Measurements from ENCODE around the gene GBP7.

GRCh38 chr1:89171067-89171438 is 4.8 kb downstream of the GBP7 start:
- TF ChIP-seq CTCF (IDR thresholded peaks at IDR 0.05; ENCODE audit: low read depth, low read length, missing input control) (no peak), ZBTB33 (IDR thresholded peaks at IDR 0.05) (no peak), REST (IDR thresholded peaks at IDR 0.05) (no peak), ATF3 (IDR thresholded peaks at IDR 0.05) (no peak), GABPA (IDR thresholded peaks at IDR 0.05 in 1 of 2, conservative IDR thresholded peaks at IDR 0.05 in 1 of 2) (no peak), EGR1 (IDR thresholded peaks at IDR 0.05; ENCODE audit: low read depth in 2 of 2) (no peak), RAD21 (IDR thresholded peaks at IDR 0.05) (no peak)

Measured in liver (tissue), 3 donors.